ENCODE measurements around the gene BET1. TPM values are rescaled to one million over a fixed set of nuclear protein-coding genes. Genes with fewer than 3 reads are reported as not detected.

Gene BET1
- total RNA-seq, 1 experiment from 2014 or later, result 19.9 TPM

DNA sequence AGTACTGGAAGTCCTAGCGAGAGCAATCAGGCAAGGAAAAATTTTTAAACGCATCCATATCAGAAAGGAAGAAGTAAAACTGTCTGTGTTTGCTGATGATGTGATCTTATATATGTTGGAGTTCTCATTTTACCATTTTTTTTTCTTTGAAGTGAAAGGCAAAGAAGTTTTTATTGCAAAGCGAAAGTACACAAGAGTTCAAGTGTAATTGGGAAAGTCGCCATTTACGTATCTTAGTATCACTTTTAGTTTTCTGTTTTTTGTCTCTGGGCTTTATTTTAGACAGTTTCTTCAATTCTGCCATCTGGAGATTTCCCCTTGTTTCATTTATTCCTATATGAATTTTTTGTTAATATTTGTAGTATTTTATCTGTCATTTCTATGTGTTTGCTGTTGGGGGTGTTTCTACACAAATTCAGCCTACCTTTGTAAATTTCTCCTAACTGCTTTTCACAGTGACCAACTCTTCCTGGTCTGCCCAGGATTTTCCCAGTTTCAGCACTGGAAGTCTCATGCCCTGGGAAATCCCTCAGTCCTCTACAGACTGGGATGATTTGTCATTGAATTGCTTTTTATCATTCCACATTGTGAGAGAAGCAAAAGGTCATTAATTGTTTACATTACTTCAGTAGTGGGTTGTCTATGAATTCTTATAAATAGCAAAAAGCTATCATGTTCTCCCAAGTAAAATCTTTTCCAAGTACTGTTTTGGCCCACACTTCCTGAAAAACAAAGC lies 23.2 kb downstream of the BET1 start:
- Mint-ChIP-seq H3K27ac (ENCODE audit: unreplicated experiment) (no peak overlapping the region), H3K4me3 (ENCODE audit: unreplicated experiment) (no peak overlapping the region), H3K9me3 (ENCODE audit: unreplicated experiment) (no peaks in the 10 kb centered on the region), H3K27me3 (ENCODE audit: insufficient read depth, unreplicated experiment) (peaks cover 12% of the 10 kb centered on the region), H3K36me3 (ENCODE audit: insufficient read depth, unreplicated experiment) (no peaks in the 10 kb centered on the region), H3K4me1 (ENCODE audit: low read depth, unreplicated experiment) (no peaks in the 10 kb centered on the region)
- TF ChIP-seq CTCF (IDR thresholded peaks at IDR 0.05; ENCODE audit: insufficient read depth in 1 of 2, low read depth in 1 of 2, low read length in 1 of 2, severe bottlenecking in 1 of 2, unreplicated experiment in 1 of 2), result no peak
- ChIA-PET CTCF (interaction anchor here (0.6 kb wide), 1 partner anchor 9 kb away, joined by 3 read pairs; no protein-coding TSS in a partner anchor), POLR2A (no interaction called here)
- H3K4me1 ChIP-seq, result no peaks in the 10 kb centered on the region
- BruUV-seq (replicated peaks), result no TSS peak
- no peak for DNase-seq
- intact Hi-C loops (cut with micrococcal nuclease; ENCODE audit: unreplicated experiment), result no loop called here
- no peaks in the 10 kb centered on the region for H3K36me3 ChIP-seq (ENCODE audit: control insufficient read depth, insufficient read depth, low read length)
- H3K27me3 ChIP-seq (replicated peaks; ENCODE audit: control insufficient read depth, insufficient read depth, low read length), result no peaks in the 10 kb centered on the region
- no peak overlapping the region for H3K4me3 ChIP-seq (ENCODE audit: low read depth, low read length)
- no peaks in the 10 kb centered on the region for H3K9me3 ChIP-seq

DNA sequence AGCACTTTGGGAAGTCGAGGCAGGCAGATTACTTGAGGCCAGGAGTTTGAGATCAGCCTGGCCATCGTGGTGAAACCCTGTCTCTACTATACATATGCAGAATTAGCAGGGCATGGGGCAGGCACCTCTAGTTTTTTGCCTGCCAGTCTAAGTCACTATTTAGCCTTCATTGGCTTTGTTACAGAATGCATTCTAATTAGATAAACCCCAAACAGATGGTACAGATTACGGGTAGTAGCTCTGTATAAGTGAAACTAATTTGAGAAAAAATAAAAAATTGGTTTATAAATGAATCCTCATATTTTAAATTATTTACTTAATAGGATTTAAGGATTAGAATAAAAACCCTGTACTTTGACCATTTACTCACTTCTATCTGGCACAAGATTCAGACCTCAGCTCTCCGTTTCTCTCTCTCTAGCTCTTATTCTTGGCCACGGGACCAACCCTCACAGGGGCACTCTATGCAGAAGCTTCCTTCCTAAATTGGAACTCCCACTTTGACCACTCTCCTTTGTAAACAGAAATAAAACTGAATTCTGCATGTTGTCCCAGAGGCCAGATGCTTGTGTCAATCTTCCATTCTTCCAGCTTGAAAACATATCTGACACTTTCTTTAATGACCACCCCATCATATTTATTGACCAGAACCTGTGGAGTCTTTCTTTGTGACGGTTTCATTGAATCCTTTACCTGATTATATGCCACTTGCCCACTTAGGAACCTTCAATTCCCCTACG lies 26.8 kb downstream of the BET1 start:
- peaks cover 18% of the 10 kb centered on the region for H3K27me3 Mint-ChIP-seq (ENCODE audit: insufficient read depth, unreplicated experiment)
- ChIA-PET POLR2A (interaction anchor here (0.6 kb wide), 1 partner anchor 39 kb away, joined by 9 read pairs; no protein-coding TSS in a partner anchor), CTCF (no interaction called here)
- no TSS peak for BruUV-seq (replicated peaks)
- DNase-seq, result no peak
- H3K9me3 Mint-ChIP-seq (ENCODE audit: unreplicated experiment), result no peaks in the 10 kb centered on the region
- H3K27me3 ChIP-seq (replicated peaks; ENCODE audit: control insufficient read depth, insufficient read depth, low read length), result no peaks in the 10 kb centered on the region
- H3K4me1 ChIP-seq, result no peaks in the 10 kb centered on the region
- no peak overlapping the region for H3K27ac Mint-ChIP-seq (ENCODE audit: unreplicated experiment)
- H3K36me3 ChIP-seq (ENCODE audit: control insufficient read depth, insufficient read depth, low read length), result no peaks in the 10 kb centered on the region
- no peak overlapping the region for H3K4me3 ChIP-seq (ENCODE audit: low read depth, low read length)
- no peaks in the 10 kb centered on the region for H3K9me3 ChIP-seq
- no peak for TF ChIP-seq CTCF (IDR thresholded peaks at IDR 0.05; ENCODE audit: insufficient read depth in 1 of 2, low read depth in 1 of 2, low read length in 1 of 2, severe bottlenecking in 1 of 2, unreplicated experiment in 1 of 2)
- H3K36me3 Mint-ChIP-seq (ENCODE audit: insufficient read depth, unreplicated experiment), result no peaks in the 10 kb centered on the region
- H3K4me3 Mint-ChIP-seq (ENCODE audit: unreplicated experiment), result no peak overlapping the region
- H3K4me1 Mint-ChIP-seq (ENCODE audit: low read depth, unreplicated experiment), result no peaks in the 10 kb centered on the region
- intact Hi-C loops (cut with micrococcal nuclease; ENCODE audit: unreplicated experiment), result no loop called here

DNA sequence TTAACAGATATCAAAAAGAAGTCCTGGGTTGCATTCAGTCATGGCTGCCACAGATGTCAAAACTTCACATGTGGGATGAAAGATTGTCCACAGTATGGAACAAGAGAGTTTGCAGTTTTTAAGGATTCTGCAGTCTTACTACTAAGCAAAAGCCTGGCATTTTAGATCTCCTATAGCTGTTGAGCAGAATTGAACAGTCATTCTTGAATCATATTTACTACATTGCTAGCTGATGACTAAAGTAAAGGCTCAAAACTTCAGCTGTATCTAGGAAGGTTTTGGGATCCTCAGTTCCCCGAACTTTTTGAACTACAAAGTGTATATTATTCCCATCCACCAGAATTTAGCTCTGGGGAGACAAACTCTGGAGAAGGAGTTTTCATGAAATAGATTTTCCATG lies 31.0 kb downstream of the BET1 start:
- no peaks in the 10 kb centered on the region for H3K36me3 ChIP-seq (ENCODE audit: control insufficient read depth, insufficient read depth, low read length)
- H3K9me3 Mint-ChIP-seq (ENCODE audit: unreplicated experiment), result no peaks in the 10 kb centered on the region
- no peaks in the 10 kb centered on the region for H3K4me1 Mint-ChIP-seq (ENCODE audit: low read depth, unreplicated experiment)
- no peak overlapping the region for H3K4me3 Mint-ChIP-seq (ENCODE audit: unreplicated experiment)
- peaks cover 22% of the 10 kb centered on the region for H3K27me3 Mint-ChIP-seq (ENCODE audit: insufficient read depth, unreplicated experiment)
- POLR2A ChIA-PET, result no interaction called here
- no peaks in the 10 kb centered on the region for H3K9me3 ChIP-seq
- intact Hi-C loops (cut with micrococcal nuclease; ENCODE audit: unreplicated experiment), result no loop called here
- H3K4me1 ChIP-seq, result no peaks in the 10 kb centered on the region
- no peak overlapping the region for H3K27ac Mint-ChIP-seq (ENCODE audit: unreplicated experiment)
- DNase-seq, result no peak
- H3K4me3 ChIP-seq (ENCODE audit: low read depth, low read length), result no peak overlapping the region
- BruUV-seq (replicated peaks), result no TSS peak
- no peaks in the 10 kb centered on the region for H3K36me3 Mint-ChIP-seq (ENCODE audit: insufficient read depth, unreplicated experiment)
- CTCF ChIA-PET, result no interaction called here
- TF ChIP-seq CTCF (IDR thresholded peaks at IDR 0.05; ENCODE audit: insufficient read depth in 1 of 2, low read depth in 1 of 2, low read length in 1 of 2, severe bottlenecking in 1 of 2, unreplicated experiment in 1 of 2), result no peak
- no peaks in the 10 kb centered on the region for H3K27me3 ChIP-seq (replicated peaks; ENCODE audit: control insufficient read depth, insufficient read depth, low read length)

All from Caco-2 (cell line).